ENCODE data around the gene CDKN1B.
"Not testable (repeated sequence)": the region's sequence is repeated elsewhere in the genome, so short reads cannot be mapped to it uniquely, and the experiment has no call there.

Gene CDKN1B

DNA sequence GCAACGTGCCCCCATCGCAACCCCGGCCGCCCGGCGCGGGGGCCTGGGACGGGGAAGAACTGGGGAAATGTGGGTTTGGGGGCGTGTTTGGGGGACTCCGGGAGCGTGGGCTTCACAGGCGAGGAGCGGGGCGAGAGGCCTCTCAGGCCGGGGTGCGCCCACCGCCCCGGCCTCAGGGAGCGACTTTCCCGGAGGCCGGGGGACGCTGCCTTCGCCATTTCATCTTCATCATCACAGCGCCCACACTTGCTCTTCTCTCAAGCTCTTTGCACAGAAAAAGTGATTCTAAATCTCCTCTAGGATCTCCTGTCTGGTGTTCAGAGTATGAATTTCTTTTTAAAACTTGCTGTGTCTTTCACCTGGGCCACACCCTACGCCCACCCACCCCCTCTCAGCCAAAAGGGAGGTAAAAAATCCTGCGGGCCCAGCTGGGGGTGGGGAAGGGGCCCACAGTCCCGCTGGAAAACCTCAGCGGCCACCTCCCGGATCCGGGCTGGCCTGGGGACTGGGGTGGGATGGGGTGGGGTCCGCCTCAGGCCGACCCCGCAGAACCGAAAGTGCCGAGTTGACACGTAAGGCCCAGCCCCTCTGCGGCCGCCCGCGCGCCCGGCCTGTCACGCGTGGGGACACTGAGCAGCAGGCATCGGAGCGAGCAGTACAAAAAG is 7.4 kb downstream of the CDKN1B start:
- no peak for DNase-seq (ENCODE audit: low read depth)

GRCh38 chr12:12725086-12725955 is 8.2 kb downstream of the CDKN1B start:
- DNase-seq (ENCODE audit: low read depth): peak; percentile 96

GRCh38 chr12:12725956-12726554 is 8.9 kb downstream of the CDKN1B start:
- no peak for DNase-seq (ENCODE audit: low read depth)

DNA sequence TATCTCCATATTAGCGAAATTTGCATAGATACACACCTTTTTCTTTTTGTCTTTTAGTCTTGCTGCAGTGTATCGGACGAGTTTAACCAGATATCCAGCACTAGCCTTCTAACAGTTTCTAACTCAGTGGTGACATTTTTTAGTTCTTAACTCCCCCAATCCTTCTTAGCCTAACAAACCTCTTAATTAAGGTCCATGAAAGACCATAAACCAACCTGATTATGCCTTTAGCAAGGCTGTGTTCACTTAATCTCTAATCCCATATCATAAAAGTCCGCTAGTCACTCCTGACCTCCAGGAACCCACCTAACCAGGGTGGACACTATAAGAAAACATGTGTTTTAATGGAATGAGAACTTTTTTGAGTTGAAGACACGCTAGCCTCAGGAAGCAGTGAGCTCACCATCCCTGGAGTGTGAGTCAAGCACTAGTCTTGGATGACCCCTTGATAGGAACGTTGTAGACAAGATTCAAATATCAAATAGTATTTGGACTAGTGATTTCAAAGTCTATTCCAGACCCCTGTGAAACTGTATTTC is 9.5 kb downstream of the CDKN1B start:
- peak; percentile 79 for DNase-seq (ENCODE audit: low read depth)

DNA sequence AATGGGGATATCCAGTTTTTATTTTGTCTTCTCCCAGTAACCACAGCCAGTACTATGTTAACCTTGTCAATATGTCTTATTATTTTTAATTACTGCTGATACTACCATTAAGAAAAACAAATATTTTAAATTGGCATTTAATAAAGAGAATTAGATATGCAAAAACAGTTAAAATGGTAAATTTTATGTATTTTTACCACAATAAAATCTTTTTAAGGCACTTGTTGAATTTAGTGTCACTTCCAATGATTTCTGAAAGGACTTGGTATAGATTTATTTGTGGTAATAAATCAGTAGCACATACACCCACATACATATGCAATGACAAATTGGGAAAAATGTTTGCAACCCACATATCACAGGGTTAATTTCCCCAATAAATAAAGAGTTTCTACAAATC is 14.0 kb downstream of the CDKN1B start:
- DNase-seq (ENCODE audit: low read depth): no peak

GRCh38 chr12:12731785-12732184 is 14.6 kb downstream of the CDKN1B start:
- DNase-seq (ENCODE audit: low read depth): no peak

DNA sequence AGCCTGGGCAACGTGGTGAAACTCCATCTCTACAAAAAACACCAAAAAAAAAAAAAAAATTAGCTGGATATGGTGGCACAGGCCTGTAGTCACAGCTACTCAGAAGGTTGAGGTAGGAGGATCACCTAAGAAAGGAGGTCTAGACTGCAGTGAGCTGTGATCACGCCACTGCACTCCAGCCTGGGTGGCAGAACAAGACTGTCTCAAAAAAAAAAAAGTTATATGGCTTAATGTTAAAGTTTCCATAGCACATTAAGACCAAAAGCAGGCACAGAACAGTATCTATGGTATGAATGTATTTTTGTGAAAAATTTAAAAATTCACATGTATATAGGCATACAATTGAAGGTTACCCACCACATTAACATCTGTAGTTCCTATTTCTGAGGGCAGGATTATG is 15.9 kb downstream of the CDKN1B start:
- no peak for DNase-seq (ENCODE audit: low read depth)

DNA sequence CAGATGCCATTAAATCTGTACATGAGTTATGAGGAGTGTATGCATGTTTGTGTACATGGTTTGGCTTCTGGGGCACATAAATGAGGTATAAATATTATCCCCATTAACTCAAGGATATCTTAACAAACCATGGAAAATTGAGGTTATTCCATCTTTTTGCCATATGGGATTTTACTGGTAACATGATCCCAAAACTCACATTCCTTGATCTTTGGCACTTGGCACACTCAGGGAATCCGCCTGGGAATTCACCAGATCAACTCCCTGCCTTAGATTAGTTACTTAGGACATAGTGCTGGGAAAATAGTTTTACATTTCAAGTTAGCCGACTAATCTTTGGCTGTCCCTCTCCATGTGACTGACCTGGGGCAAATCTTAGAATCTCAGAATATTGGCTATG is 16.9 kb downstream of the CDKN1B start:
- DNase-seq (ENCODE audit: low read depth): no peak

DNA sequence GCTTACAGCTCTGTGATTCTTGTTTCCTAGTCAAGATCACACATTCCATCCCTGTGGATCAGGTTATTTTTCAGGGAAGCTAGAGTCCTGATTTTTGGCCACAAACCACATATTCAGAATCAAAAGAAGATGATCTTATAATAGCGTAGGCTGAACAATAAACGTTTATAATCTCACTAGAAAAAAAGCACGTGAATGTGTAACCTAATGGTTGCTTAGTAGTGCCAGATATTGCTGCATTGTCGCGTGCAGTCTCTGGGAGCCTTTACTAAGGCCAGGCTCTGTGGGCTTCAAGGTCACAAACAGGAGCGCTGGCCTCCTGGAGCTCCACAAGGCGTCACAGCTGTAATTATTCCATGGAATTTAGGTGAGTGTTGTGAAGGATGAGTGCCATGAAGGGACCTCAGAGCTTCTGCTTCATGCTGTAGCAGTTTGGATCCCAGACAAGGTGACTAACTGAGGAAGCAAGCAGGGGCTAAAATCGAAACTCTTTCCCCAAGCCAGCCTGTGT is 17.4 kb downstream of the CDKN1B start:
- DNase-seq (ENCODE audit: low read depth): no peak

DNA sequence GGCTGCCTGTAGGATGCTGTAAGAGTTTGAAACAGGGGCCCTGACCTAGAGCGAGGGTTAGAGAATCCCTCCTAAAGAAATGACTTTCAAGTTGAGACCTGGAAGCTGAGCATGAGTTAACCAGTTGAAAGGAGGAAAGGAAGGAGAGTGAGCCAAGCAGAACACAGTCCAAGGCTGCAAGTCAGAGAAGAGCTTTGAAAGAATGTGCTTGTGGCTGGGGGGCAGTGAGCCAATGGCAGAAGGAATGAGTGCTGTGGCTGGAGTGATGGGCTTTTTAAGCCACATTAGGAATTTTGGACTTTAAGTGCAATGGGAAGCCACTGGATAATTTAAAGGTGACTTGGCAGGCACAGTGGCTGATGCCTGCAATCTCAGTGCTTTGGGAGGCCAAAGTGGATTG is 18.1 kb downstream of the CDKN1B start:
- DNase-seq (ENCODE audit: low read depth): no peak

- DNase-seq (ENCODE audit: low read depth): no peak
Measured at GRCh38 chr12:12736759-12737676, 19.9 kb downstream of the CDKN1B start.

GRCh38 chr12:12738152-12738551 is 21.0 kb downstream of the CDKN1B start:
- DNase-seq (ENCODE audit: low read depth): not testable (repeated sequence)

GRCh38 chr12:12741660-12742059 is 24.5 kb downstream of the CDKN1B start:
- no peak for DNase-seq (ENCODE audit: low read depth)

GRCh38 chr12:12744546-12745305 is 27.6 kb downstream of the CDKN1B start:
- no peak for DNase-seq (ENCODE audit: low read depth)

DNA sequence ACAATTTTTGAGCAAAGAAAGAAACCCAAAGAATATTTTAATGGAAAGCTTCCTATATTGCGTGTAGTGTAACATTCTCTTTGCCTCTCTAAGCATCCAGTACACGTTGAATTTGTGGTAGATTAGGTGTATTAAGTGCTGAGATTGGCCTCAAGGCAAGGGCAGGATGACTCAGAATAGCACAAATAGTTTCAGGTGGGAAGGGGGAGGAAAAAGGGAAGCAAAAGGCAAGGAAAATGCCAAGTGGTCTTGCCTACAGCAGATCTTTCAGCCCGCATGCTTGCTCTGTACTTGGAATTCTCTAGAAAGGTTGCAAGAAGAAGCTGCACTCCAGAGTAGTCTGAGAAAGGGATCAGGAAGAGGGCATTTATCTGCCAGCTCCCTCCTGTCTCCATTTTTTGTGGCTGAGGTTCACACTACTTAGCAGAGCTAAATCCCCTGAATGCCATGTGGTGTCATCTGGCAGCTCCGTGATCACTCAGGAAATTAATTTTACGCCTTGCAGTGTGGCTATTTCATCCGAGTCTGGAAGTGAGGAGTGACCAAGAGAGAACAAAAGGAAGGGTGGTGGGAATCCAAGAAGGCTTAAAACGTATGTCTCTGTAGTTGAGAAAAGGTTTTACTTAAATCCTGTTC is 28.5 kb downstream of the CDKN1B start:
- no peak for DNase-seq (ENCODE audit: low read depth)

DNA sequence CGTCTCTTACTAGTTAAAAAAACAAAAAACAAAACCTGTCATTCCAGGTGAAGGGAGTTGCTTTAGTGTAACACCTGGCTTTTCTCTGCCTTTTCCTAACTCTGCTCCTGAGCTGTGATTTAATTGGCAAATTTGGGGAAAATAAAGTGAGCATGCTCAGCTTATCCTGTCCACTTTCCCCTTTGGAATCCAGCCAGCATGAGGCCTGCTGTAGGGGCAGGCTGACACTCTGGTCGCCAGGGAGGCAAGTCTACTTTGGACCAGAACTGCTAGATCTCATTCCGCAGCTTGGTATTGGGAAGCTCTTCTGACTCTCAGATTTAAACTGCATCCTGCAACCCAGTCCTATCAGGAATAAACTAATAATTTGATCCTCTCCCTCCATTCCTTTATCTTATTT is 30.1 kb downstream of the CDKN1B start:
- no peak for DNase-seq (ENCODE audit: low read depth)

GRCh38 chr12:12748044-12748443 is 30.9 kb downstream of the CDKN1B start:
- no peak for DNase-seq (ENCODE audit: low read depth)

GRCh38 chr12:12749433-12749832 is 32.3 kb downstream of the CDKN1B start:
- DNase-seq (ENCODE audit: low read depth): no peak

DNA sequence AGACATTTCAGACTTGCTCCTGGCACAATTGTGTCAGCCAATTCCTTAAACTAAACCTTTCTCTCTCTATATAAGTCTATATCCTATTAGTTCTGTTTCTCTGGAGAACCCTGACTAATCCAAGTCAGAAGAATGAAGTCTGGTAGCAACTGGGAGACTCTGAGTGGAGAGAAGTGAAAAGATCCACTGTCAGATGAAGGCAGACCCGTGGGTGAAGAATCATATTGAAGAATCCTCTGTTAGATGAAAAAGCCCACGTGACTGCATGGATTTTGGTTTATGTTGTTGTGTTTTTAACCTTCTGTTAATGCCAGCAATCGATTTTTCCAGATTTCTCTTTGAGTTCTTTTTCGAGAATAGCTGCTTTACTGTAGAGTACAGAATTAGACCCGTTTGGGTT is 38.8 kb downstream of the CDKN1B start:
- DNase-seq (ENCODE audit: low read depth): no peak

DNA sequence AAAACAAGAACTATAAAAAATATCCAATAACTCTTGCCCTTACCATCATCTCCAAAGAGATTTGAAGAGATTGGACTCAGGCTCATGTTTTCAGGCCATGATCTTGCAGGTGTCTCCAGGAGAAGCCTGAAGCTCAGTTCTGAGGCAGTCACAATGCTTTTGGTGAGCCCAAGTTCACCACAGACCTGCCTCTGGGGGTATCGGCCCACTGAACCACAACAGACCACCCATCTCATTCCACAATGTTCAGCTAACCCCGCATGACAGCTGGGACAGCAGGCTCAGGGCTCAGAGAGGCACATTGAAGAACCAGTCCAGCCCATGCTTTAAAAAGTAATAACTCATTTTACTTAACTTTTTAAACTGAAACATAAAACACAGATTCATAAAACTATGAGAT is 40.0 kb downstream of the CDKN1B start:
- DNase-seq (ENCODE audit: low read depth): no peak
